ENCODE results near the gene CACNA1B.

Gene CACNA1B

GRCh38 chr9:138061631-138062030 lies 184.0 kb downstream of the CACNA1B start:
- no peak for DNase-seq

DNA sequence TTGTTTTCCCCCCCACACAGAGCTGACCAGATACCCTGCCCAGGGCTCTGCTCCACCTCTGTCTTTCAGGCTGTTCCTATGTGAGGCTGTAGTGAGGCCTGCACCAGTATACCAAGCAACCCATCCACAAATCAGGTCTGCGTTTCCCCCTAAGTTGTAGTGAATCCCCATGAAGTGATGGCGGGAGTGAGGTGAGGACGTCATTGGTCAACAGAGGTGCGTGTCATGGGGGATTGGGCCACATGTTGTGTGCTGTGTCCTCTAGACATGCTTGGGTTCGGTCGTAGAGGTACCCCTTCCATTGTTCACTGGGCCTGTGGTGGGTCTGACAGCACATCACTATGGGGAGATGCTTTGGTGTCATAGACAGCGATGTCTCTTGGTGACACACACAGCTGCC lies 184.6 kb downstream of the CACNA1B start:
- no peak for DNase-seq

DNA sequence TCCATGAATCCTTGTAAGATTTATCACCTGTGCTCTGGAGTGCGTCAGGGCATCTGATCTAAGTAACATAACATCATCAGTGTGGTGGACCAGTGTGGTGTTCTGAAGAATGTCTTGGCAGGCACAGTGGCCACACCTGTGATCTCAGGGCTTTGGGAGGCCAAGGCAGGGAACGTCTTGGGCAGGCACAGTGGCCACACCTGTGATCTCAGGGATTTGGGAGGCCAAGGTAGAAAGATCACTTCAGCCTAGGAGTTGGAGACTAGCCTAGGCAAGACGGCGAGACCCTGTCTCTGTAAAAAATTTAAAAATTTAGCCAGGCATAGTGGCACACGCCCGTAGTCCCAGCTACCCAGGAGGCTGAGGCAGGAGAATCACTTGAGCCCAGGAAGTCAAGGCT lies 185.5 kb downstream of the CACNA1B start:
- DNase-seq = no peak

DNA sequence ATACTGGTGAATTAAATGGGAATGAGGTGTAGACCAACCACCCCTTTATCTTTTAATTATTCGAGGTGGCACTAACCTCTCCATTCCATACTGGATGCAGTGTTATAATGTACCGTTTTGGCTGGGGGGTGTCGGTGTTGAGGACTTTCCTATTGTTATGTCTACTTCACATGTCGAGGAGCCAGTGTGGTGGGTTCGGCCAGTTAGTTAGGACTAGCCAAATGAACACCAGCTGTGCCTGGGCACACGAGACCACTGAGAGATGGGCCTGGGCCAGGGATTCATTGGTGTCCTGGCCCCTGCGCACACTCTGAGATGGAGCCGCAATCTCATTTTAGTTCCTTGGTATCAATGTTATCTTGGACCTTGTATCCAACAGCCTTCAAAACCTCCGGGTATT lies 186.2 kb downstream of the CACNA1B start:
- DNase-seq = no peak

DNA sequence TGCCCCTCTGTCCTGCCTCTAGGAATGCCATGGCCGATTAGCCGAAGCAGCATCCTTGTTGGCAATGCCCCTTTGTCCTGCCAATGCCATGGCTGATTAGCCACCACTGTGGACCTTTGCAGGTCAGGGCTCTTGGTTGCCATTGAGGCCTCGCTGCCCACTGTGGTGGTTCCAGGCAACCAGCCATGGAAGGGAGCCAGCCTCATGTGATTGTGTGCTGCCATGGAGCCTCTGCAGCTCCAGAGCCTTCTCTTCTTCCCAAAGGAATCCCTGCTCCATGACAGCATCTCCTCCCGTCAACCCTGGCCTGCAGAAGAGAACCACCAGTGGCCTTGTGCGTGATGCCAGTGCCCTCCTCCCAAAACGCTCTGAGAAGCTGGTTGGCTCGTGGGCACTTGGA lies 187.0 kb downstream of the CACNA1B start:
- DNase-seq = no peak

DNA sequence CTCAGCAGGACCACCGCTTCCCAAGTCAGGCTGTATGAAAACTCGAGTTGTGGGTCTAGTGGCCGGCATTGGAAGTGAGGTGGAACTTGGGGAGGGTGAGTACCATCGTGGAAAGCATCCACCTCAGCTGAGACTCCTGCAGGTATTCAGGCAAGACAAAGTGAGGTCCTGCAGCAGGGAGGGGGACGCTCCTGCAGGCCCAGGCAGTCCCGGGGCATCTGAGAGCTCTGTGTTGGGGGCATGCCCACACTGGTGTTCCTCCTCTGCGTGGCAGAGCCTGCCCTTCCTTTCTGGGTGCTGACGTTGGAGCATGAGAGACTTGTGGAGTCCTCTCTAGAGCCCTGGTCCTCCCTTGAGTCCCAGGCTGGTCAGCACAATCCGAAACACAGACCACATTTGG lies 187.7 kb downstream of the CACNA1B start:
- no peak for DNase-seq

DNA sequence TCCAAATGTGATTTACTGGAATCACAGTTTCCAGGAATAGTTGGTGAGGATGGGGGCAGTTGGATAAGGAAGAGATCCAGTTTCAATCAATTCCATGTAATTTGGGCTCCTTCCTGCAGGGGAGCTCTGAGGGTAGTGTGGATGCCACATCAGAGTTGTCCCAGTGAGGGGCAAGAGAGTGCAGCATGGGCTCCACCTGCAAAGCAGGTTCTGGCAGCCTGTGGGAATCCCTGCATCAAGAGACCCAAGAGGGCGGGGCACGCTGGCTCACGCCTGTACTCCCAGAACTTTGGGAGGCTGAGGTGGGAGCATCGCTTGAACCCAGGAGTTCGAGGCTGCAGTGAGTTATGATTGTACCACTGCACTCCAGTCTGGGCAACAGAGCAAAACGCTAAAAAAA lies 188.5 kb downstream of the CACNA1B start:
- no peak for DNase-seq

- DNase-seq = no peak
Measured at GRCh38 chr9:138067613-138068367, 190.2 kb downstream of the CACNA1B start.

DNA sequence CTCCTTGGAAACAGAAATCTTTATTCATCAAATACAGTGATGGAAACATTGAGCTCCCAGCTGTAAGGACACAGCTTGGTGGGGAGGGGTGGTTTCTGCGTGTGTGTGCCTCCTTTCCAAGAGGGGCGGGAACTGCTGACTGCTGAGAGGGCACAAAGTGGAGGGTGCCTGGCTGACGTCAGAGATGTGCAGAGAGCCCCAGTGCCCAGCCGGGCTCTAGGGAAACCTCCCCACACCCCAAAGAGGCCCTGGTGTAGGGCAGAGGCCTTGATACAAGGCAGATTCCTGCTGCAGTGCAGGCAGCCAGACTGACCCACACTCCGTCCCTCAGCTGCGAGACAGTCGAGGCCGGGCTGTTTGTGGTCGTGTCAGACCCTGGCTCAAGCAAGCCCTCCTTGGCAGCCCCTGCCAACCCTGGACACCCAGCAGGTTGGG lies 191.0 kb downstream of the CACNA1B start:
- no peak for DNase-seq

GRCh38 chr9:138069731-138070456 lies 192.3 kb downstream of the CACNA1B start:
- DNase-seq = no peak

- DNase-seq = no peak
Measured at GRCh38 chr9:138070815-138071214, 193.2 kb downstream of the CACNA1B start.

- no peak for DNase-seq
Measured at GRCh38 chr9:138071292-138071691, 193.7 kb downstream of the CACNA1B start.

- DNase-seq = no peak
Measured at GRCh38 chr9:138071731-138072130, 194.1 kb downstream of the CACNA1B start.

DNA sequence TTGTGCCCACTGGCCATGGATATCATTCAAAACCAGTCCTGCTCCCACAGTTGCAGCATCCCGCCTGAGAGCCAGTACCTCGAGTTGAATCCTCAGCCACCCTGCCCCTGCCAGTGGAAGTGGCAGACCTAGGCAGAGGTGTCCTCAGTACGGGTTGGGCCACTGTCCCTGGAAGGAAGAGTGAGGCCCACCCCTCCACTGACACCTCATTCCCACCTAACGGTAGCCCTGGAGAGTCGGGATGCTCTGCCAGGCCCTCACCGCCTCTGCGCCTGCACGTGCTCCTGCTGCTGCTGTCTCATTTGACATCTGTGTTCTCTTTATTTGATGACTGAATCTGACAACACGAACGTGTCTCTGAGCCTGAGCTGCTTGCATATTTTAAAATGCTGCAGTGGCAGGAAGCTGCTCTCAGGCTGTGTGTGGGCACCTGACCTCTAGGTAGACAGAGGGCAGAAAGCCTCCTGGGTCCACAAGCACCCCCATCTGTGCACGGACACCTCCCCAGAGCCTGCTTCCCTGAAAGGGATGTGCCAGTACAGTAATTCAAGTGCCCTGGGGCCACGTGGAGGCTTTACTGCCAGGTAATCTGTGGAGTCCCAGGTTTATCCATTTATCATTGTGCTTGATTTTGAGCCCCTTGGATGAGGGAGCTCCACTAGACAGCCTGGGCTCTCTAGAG lies 194.7 kb downstream of the CACNA1B start:
- DNase-seq = no peak

DNA sequence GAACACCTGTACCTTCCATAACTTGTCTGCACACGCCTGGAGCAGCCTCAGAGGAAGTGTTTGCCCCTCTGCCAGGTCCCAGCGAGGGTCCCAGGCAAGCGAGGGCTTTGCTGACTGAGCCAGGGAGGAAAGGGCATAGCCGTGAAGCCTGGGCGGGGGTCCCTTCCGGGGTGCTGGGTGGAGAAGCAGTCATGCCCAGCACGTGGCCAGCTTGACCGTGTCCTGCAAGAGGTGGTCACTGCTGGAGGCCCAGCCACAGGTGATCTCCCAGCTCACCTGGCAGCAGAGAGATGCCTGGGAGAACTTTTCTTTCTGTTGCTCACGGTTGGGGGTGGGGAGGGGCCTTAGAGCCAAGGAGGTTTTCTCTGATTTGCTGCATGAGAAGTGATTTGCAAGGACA lies 195.3 kb downstream of the CACNA1B start:
- DNase-seq = no peak

DNA sequence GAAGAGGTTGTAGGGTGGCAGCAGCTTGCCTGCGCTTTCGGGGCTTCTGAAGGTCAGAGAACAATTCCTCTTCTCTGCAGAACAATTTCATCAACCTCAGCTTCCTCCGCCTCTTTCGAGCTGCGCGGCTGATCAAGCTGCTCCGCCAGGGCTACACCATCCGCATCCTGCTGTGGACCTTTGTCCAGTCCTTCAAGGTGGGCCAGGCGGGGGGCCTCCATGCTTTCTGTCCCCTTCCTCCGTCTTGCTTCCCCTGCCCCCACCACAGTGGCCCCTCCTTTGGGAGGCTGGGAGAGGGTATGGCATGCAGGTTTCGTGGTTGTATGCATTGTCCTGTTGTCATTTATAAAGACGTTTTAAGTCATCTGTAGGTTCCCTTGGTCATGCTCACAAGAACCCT lies 195.8 kb downstream of the CACNA1B start:
- no peak for DNase-seq

- no peak for DNase-seq
Measured at GRCh38 chr9:138073808-138074207, 196.2 kb downstream of the CACNA1B start.

DNA sequence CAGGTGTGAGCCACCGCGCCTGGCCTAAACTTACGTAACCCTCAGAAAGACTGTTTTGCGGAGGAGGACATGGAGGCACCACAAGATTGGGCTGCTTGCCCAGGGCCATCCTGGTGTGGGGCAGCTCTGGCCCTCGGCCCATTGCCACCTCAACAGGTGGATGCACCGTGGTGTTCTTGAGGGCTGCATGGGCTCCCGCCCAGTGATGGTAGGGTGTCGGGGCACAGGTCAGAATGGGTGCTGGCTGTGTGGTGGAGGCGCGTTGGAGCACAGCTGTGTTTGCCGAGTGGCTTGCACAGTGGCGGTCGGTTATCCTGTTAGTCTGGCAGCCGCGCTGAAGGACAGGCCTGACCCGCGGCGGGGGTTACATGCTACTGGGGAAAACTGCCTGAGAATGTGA lies 196.9 kb downstream of the CACNA1B start:
- no peak for DNase-seq

GRCh38 chr9:138075496-138075895 lies 197.9 kb downstream of the CACNA1B start:
- DNase-seq = no peak

DNA sequence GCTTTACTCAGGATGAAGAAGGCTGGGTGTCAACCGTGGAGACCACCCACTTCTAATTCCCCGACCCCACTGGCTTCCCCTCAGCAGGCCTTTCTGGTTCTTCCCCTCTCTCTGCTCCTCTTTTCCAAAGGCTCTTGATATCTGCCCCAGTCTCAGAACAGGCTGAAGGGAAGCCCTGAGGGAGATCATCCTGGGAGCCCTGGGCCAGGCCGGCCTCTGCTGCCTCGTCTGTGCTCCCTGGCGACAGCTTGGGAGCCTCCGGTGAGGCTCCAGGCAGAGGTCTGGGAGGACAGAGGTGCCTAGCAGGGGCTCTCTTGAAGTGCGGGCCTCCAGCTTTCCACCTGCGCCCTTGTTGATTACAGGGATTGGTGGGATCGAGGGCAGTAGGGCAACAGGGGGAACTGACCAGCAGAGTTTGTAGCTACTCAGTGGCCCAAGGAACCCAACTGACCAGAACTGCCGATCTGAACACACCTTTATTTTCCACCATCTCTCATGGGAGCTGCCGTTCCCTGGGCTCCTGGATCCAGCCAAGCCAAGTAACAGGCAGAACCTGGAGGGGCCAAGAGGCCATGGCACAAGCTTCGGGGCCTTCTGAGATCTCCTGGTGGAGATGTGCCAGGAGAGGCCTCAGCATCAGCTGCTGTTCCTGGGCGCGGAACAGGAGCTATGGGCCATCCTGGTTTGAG lies 198.5 kb downstream of the CACNA1B start:
- DNase-seq = no peak

DNA sequence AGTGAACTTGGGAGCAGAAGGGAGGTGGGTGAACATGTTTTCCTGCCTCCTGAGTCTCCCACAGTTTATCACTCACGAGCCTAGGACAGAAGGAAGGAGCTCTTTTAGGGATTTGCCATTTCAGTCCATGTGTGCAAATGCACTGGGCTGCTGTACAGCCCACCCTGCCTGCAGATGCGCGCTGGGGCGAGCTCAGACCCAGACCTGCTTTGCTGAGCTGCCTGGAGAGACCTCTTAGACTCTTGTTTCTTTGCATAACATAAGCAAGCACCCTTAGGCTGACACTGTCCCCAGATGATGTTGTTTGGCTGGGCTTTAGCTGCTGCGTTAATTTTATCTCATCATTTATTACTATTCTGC lies 199.0 kb downstream of the CACNA1B start:
- DNase-seq = no peak

- no peak for DNase-seq
Measured at GRCh38 chr9:138077126-138077525, 199.5 kb downstream of the CACNA1B start.

- DNase-seq = no peak
Measured at GRCh38 chr9:138077898-138078540, 200.4 kb downstream of the CACNA1B start.
